ENCODE measurements around the gene FFAR1. TPM values are rescaled to one million over a fixed set of nuclear protein-coding genes. Genes with fewer than 3 reads are reported as not detected.
A peak's percentile ranks its signal among the peaks of the same experiment; 100 is the strongest.

Gene FFAR1
- polyA plus RNA-seq, 3 donors = 0.04 TPM; not detected in 2

- H3K9me3 Mint-ChIP-seq = peaks cover 0 to 5% (median 0%) of the 10 kb centered on the region in 7 donors
- H3K4me3 ChIP-seq (replicated peaks in 1 of 3; ENCODE audit: low read depth in 2 of 3, low read length in 3 of 3) = no peak overlapping the region
- no peak overlapping the region for H3K9ac ChIP-seq (ENCODE audit: insufficient read depth, low read length, poor library complexity, severe bottlenecking)
- no peak for TF ChIP-seq CTCF (IDR thresholded peaks at IDR 0.05)
- no peak for DNase-seq
- H3K27me3 Mint-ChIP-seq (ENCODE audit: low read depth in 3 of 3) = peaks cover 3 to 23% (median 8%) of the 10 kb centered on the region in 3 donors
- H3K4me2 ChIP-seq (replicated peaks; ENCODE audit: extremely low read depth, low read length, poor library complexity, severe bottlenecking) = no peak overlapping the region
- H3K4me1 Mint-ChIP-seq = peaks cover 46% of the 10 kb centered on the region
- no peaks in the 10 kb centered on the region for H3K36me3 ChIP-seq (replicated peaks in 1 of 2; ENCODE audit: control insufficient read depth in 1 of 2, insufficient read depth in 2 of 2, low read length in 2 of 2)
- peak overlapping the region in 1 of 2 donors; percentile 82 for H3K4me3 Mint-ChIP-seq
- 90% methylated on average over 6 of the region's 11 CpGs for WGBS (ENCODE audit: insufficient coverage)
- H3K27ac Mint-ChIP-seq = peak overlapping the region in 6 of 7 donors; percentile 6 to 98 (median 78)
- H3K9me3 ChIP-seq (replicated peaks in 1 of 2; ENCODE audit: control insufficient read depth in 1 of 2, insufficient read depth in 1 of 2, low read length in 2 of 2) = no peaks in the 10 kb centered on the region
- H3K79me2 ChIP-seq (ENCODE audit: insufficient read depth, low read length) = no peaks in the 10 kb centered on the region
- no peak overlapping the region for H2AFZ ChIP-seq (ENCODE audit: insufficient read depth, low read depth, low read length, poor library complexity, severe bottlenecking)
- H3K27me3 ChIP-seq (ENCODE audit: control insufficient read depth in 2 of 2, insufficient read depth in 2 of 2, low read length in 2 of 2) = no peaks in the 10 kb centered on the region
- no peak overlapping the region for H3K27ac ChIP-seq (ENCODE audit: low read depth in 1 of 2, low read length in 2 of 2)
- peaks cover 36 to 49% of the 10 kb centered on the region in 2 donors for H3K4me1 ChIP-seq (ENCODE audit: control insufficient read depth in 1 of 2, insufficient read depth in 2 of 2, low read length in 2 of 2)
- no peaks in the 10 kb centered on the region for H4K20me1 ChIP-seq (ENCODE audit: insufficient read depth, low read length)
- intact Hi-C loops (cut with micrococcal nuclease) = loop anchor here (2.0 to 10.0 kb wide), 2 partner anchors 17 to 151 kb away; partner anchors contain the start of gene CD22 (in 1 of the 2)
- peaks cover 4 to 8% of the 10 kb centered on the region in 2 donors for H3K36me3 Mint-ChIP-seq
These were observed 2.0 kb upstream of the FFAR1 start for GRCh38 chr19:35345671-35346111.

- intact Hi-C loops (cut with micrococcal nuclease) = loop anchor here (2.0 to 10.0 kb wide), 2 partner anchors 18 to 152 kb away; partner anchors contain the start of gene CD22 (in 1 of the 2)
- Histone ChIP-seq H3K4me3 (replicated peaks in 1 of 3; ENCODE audit: low read depth in 2 of 3, low read length in 3 of 3) (peak overlapping the region in 1 of 3 experiments; percentile 45), H4K20me1 (ENCODE audit: insufficient read depth, low read length) (no peaks in the 10 kb centered on the region), H3K27ac (ENCODE audit: low read depth in 1 of 2, low read length in 2 of 2) (peak overlapping the region; percentile 63 to 86), H3K9me3 (replicated peaks in 1 of 2; ENCODE audit: control insufficient read depth in 1 of 2, insufficient read depth in 1 of 2, low read length in 2 of 2) (no peaks in the 10 kb centered on the region), H3K36me3 (replicated peaks in 1 of 2; ENCODE audit: control insufficient read depth in 1 of 2, insufficient read depth in 2 of 2, low read length in 2 of 2) (no peaks in the 10 kb centered on the region), H3K79me2 (ENCODE audit: insufficient read depth, low read length) (no peaks in the 10 kb centered on the region), H2AFZ (ENCODE audit: insufficient read depth, low read depth, low read length, poor library complexity, severe bottlenecking) (peak overlapping the region; percentile 48), H3K4me1 (ENCODE audit: control insufficient read depth in 1 of 2, insufficient read depth in 2 of 2, low read length in 2 of 2) (peaks cover 36 to 46% of the 10 kb centered on the region in 2 donors), H3K9ac (ENCODE audit: insufficient read depth, low read length, poor library complexity, severe bottlenecking) (peak overlapping the region; percentile 55), H3K27me3 (ENCODE audit: control insufficient read depth in 2 of 2, insufficient read depth in 2 of 2, low read length in 2 of 2) (no peaks in the 10 kb centered on the region), H3K4me2 (replicated peaks; ENCODE audit: extremely low read depth, low read length, poor library complexity, severe bottlenecking) (peak overlapping the region; percentile 61)
- Mint-ChIP-seq H3K9me3 (peaks cover 0 to 5% (median 0%) of the 10 kb centered on the region in 7 donors), H3K36me3 (peaks cover 4 to 5% of the 10 kb centered on the region in 2 donors), H3K4me1 (peaks cover 45% of the 10 kb centered on the region), H3K27ac (peak overlapping the region; percentile 88 to 98 (median 95)), H3K4me3 (peak overlapping the region; percentile 39 to 82), H3K27me3 (ENCODE audit: low read depth in 3 of 3) (peaks cover 3 to 23% (median 9%) of the 10 kb centered on the region in 3 donors)
- TF ChIP-seq CTCF (IDR thresholded peaks at IDR 0.05) = no peak
- 42% methylated on average over 28 of the region's 28 CpGs for WGBS (ENCODE audit: insufficient coverage)
- peak; percentile 70 to 87 (median 82) for DNase-seq
These were observed 1.3 kb upstream of the FFAR1 start for GRCh38 chr19:35346193-35347052.
